Stimulated activated CD8-positive, alpha-beta memory T cell treated with anti-CD3 and anti-CD28 coated beads, Interleukin-4, amount 100 ng/mL, for 24 hours (primary cell): ENCODE results near the gene MEGF10.

ENCODE experiments used
- DNase-seq: peaks from one replicate; pipeline ENCODE4 v3.0.0-alpha.2; 2020; ENCODE audit warnings: low read depth

The MEGF10 gene

GRCh38 chr5:127369796-127370195 is 79.2 kb downstream of the MEGF10 start:
- DNase-seq: no peak

DNA sequence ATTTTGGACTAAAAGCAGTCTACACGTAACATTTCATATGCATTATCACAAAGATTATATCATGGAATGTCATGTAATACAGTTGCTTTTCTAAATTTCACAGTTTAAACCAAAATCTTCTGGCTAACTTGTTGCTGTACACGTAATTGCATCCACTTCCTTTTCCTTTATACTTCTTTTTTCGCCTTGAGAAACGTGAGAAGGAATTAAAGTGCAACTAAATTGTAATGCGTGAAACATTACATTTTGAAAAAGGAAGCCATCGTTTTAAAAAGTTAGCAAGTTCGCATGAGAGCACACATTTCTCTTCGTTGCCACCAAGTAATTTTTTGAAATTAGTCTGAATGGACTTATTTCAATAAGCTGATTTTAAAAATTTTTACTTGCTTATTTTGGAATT is 80.0 kb downstream of the MEGF10 start:
- no peak for DNase-seq

DNA sequence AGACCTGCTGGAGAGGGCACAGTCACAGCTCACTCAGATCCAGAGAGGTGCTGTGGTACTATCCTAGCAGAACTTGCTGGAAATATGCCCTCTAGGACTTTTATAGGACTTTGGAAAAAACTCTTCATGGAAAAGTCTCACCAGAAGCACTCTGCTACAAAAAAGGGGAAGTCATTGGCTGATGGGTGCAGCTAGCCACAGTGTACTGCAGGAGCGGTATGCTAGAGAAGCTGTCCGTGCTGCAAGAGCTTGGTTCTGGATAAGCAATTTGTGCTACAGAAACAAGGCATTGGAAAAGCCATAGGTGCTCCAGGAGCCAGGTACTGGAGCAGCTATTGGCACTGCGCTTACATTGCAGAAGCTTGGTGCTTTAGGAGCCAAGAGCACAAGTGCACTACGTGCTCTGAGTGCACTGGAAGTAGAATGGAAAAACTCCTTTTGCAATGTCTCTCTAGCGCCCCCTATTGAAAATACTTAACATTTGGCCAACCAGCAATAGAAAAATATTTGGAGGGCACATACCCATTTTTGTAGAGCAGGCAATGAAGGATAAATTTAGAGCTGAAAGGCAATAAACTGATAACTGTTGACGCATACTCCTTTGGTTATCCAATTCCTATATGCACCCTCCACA is 83.4 kb downstream of the MEGF10 start:
- DNase-seq: no peak

- DNase-seq: no peak
Measured at GRCh38 chr5:127375124-127375523, 84.5 kb downstream of the MEGF10 start.

DNA sequence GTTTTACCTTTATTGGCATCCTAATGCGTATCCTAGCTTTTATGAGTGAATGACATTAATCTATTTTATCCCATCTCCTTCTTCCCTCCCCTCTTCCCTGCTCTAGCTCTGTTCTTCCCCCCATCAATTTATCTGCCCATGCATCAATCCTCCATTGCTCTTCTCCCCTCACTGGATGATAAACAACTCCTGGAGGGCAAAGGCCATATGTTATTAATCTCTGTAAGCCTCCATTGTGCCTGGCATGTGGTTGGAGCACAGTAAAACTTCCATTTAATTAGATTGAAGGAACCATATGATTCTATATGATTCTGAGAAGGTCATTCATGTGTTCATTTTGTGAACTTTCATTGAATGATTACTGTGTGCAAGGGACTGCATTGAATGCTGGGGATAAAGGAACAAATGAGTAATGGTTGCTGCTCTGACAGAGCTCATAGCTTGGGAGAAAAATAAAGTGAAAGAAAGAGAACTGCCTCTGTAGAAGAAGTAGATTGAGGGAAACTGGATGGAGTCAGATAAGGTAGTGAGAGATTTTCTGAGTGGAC is 85.0 kb downstream of the MEGF10 start:
- no peak for DNase-seq

- DNase-seq: no peak
Measured at GRCh38 chr5:127377651-127378050, 87.1 kb downstream of the MEGF10 start.

DNA sequence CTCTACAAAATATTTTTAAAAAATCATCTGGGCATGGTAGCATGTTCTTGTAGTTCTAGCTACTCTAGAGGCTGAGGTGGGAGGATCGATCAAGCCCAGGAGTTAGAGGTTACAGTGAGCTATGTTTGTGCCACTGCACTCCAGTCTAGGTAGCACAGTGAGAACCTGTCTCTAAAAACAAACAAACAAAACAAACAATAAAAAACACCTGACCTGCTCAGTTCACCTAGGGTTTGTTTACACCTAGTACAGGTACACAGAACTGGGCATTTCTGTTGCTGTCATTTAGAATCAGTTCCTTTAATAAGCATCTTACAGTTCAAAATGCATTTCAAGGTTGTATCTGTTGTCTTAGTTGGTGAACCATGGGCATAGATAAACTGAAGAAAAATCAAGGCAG is 95.3 kb downstream of the MEGF10 start:
- DNase-seq: no peak

DNA sequence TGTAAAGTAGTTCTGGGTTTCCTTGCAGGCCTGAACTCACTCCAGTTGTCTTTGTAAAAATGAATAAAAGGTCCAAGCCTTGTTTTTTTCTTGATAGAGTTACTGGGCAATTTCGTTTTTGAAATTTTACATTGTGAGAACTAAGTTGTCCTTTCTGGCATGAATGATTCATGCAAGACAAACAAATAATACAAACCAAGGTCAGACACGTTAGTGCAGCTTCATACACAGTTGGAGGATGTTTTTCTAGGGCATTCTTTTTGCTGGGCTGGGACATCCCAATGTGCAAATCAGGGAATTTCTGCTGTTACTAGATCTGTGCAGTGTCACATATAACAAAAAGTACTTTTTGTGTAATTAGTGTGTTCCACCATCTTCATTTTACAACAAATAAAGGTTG is 96.0 kb downstream of the MEGF10 start:
- no peak for DNase-seq

DNA sequence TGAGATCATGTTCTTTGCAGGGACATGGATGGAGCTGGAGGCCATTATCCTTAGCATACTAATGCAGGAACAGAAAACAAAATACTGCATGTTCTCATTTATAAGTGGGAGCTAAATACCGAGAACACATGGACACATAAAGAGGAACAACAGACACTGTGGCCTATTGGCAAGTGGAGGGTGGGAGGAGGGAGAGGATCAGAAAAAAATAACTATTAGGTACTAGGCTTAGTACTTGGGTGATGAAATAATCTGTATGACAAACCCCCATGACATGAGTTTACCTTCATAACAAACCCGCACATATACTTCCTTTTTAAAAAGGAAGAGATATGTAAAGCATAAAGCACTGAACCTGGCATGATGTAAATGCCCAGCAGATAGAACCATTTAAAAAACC is 99.0 kb downstream of the MEGF10 start:
- no peak for DNase-seq

GRCh38 chr5:127392762-127393161 is 102.2 kb downstream of the MEGF10 start:
- DNase-seq: no peak

DNA sequence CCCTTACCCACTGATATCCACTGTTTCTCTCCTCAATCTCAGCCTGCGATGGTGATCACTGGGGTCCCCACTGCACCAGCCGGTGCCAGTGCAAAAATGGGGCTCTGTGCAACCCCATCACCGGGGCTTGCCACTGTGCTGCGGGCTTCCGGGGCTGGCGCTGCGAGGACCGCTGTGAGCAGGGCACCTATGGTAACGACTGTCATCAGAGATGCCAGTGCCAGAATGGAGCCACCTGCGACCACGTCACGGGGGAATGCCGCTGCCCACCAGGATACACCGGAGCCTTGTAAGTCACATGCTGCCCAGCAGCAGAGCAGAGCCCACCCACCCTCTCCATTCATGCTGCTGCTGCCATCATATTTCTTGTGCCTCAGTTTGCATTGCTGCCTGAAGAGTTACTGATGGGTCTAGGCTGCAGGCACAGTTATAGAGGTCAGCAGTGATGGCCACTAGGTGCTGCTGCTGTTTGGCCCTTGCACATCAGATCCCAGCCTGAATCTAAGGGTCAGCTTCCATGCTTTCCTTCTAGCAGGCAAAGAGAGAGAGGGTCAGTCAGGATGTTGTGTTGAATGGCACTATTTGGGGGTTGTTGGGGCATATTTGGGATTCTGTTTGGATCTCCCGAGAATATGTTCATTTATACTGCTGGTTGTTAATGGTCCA is 106.0 kb downstream of the MEGF10 start:
- DNase-seq: no peak

- DNase-seq: no peak
Measured at GRCh38 chr5:127398508-127398907, 107.9 kb downstream of the MEGF10 start.

DNA sequence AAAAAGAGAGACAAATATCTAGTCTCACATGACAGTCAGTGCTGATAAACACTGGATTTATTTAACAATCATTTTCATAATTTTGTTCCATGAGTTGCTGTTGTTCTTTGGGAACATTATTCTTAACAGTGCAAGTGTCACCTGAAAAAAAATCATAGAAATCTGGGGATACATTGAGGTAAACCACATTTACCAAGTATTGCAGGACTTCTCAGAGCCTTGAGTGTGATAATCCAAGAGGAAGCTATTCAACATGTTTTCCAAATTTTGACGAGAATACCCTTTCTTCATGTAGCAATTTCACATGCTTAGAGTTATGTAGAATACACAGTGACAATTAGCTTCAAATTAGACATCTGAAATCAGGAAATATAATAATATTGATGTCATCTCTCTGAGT is 108.5 kb downstream of the MEGF10 start:
- no peak for DNase-seq

GRCh38 chr5:127400539-127400938 is 109.9 kb downstream of the MEGF10 start:
- no peak for DNase-seq

DNA sequence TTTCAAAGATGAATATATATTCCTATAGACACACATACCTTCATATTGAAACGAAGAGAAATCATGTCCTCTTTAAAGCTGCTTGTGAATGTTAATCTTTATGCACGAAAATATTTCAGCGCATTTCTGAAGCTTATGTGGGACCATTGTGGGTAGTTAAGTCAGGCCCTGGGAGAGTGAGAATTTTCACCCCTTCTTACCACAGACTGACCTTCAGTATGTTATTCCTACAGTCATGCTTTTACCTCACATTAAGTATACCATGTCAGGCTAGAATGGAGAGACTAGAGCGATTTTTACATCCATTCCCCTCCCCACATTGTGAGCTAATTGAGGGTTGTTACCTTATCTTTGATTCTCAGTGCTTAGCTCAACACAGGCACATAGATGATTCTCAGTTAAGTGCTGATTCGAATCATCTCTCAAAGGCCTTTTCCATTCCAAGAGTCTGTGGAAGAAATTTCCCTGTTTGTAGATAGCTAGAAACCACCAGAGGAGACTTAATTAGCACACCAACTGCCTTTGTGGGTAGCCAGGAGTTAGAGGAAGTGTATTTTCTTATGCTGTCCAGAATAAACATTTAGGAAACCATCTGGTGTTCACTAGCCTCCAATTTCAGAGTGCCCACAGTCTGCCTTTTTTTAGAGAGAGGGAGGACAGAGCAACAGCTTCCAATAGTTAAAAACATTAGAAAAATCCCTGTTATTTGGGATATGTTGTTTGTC is 110.5 kb downstream of the MEGF10 start:
- no peak for DNase-seq

GRCh38 chr5:127402361-127402760 is 111.8 kb downstream of the MEGF10 start:
- no peak for DNase-seq

- DNase-seq: no peak
Measured at GRCh38 chr5:127404190-127404589, 113.6 kb downstream of the MEGF10 start.

DNA sequence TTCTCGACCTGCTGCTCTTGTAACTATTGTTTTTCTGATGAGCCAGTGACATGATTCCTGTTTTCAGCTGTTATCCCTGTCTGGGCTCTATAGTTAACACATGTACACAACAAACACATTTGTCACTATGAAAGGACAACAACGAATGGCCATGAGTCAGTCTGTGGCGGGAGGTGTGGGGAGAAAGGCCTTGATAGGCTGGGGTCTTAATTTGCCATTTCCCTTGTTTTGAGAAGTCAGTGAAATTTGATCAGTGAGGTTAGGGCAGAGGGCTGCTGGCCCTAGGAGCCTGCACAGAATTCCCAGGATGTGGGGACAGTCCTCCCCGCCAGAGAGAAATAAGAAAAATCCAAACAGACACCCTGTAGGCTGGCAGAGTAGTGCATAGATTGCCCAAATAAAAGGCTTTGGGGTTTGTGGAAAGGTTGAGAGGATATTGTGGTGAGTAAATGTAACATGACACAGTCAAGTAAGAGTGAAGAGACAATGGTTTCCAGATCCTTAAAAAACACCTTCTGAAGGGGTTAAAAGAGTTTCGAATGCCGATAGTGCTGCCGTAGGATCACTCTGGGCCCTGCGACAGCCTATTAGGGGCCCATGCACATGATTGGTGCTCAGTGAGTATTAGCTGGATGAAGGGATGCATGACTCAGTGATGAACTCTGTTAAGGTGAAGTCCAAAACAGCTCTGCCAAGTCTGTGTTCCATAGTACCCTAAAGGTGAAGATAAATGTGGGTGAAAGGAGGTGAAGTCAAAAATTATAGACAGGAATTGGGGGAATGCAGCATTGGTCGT is 115.9 kb downstream of the MEGF10 start:
- no peak for DNase-seq

DNA sequence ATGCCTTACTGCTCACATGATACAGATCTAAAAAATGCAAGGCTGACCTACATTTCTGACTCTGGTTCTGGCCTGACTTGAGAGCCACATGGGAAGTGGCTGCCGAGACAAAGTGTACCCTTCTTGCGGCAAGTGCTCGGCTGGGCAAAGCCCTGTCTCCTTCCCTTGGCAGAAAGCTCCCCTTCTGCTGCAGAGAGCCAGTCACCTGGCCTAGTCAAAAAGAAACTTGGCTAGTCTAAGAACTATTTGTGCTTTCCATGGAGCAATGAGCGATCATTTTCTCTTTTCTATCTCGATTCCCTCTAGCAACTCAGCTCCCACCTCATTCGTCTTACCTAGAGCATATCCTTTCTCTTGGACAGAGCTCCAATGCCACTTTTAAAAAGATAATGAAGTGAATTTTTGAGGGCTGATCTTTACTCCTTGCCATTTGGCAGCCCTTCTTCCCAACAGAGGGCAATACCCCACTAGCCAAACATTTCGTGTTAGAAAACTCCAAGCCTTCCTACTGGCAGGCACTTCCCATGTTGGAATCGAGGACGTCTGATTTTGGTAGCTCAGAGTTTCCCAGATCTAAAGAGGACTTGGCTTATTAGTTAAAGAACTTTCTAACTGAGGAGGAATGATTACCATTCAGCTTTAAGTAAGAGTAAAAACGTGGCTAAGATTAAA is 118.8 kb downstream of the MEGF10 start:
- no peak for DNase-seq

GRCh38 chr5:127409921-127410675 is 119.5 kb downstream of the MEGF10 start:
- DNase-seq: no peak

DNA sequence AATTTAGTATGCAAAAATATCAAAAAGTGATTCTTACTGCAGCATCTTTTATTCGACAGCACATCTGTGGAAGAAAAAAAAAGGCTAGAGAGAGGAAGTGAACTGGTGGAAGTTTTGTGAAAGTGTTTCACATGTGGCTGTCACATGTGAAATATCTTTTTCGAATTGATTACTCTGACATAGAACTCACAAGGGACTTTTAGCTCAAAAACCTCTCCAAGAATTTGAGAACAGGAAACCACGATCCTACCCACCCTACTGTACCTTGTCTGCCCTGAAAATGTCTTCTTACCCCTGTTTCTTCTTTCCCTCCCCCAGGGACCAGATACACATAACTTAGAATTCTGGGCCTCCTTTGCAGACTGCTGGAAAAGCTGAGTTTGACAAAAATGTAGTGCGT is 120.4 kb downstream of the MEGF10 start:
- no peak for DNase-seq
